ENCODE data around the gene TSHZ2.
A peak's percentile ranks its signal among the peaks of the same experiment; 100 is the strongest.

TSHZ2 gene

DNA sequence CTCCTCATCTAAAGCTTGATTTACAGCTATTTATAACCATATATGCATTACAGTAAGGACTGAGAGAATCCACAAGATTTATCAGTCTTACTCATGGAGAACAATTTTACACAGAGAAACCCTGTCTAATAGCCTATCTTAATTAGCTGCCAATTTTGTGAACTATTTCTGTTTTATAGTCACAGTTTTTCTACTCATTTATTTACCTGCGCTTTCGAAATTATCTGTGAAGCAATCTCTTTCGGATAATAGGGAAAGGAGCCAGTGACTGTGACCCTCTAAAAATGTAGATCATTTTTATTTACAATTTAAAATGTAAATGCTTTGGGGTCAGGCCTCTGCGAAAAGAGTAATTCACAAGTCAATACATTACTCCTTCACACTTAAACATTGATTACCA lies 98.1 kb downstream of the TSHZ2 start:
- DNase-seq = no peak

DNA sequence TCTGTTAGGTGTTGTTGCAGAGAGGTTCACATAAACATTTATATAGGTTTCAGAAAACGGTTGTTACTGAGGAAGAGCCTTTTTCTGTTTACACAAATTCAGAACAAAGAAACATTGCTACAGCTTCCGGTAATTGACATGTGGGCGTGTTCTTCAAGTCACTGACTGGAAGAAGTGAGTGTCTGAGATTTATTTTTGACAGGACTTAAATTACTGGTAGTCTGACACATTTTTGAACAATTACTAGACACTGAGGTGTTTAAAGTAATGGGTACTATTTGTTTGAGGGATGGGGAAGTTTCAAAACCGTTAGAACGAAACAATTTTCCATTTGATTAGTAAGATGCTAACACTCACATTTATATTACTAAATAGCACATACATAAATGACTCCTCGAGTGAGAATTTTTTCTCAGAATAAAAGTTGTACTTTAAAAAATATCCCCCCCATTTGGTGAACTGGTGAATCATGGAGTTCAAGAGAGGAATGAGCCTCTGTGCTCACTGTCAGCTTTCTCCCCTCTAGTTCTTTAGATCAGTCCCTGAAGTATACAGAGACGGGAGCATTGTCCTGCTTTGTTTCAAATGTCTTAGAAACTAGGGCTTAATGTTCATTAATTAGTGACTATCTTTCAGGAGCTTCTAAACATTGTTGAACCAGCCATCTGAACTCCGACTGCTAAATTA lies 98.7 kb downstream of the TSHZ2 start:
- DNase-seq = no peak

GRCh38 chr20:53071833-53072232 lies 99.7 kb downstream of the TSHZ2 start:
- DNase-seq = no peak

DNA sequence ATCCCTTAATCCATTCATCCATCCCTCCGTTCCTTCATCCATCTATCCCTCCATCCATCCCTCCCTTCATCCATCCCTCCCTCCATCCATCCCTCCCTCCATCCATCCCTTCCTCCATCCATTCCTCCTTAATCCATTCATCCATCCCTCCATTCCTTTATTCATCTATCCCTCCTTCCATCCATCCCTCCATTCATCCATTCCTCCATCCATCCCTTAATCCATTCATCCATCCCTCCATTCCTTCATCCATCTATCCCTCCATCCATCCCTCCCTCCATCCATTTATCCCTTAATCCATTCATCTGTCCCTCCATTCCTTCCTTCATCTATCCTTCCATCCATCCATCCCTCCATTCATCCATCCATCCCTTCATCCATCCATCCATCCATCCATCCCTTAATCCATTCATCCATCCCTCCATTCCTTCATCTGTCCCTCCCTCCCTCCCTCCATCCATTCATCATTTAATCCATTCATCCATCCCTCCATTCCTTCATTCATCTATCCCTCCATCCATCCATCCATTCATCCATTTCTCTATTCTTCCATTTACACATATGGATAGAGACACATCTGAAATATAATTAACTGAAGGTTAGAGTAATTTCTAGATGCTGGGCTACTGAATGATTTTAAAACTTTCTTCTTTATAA lies 100.9 kb downstream of the TSHZ2 start:
- DNase-seq = no peak

DNA sequence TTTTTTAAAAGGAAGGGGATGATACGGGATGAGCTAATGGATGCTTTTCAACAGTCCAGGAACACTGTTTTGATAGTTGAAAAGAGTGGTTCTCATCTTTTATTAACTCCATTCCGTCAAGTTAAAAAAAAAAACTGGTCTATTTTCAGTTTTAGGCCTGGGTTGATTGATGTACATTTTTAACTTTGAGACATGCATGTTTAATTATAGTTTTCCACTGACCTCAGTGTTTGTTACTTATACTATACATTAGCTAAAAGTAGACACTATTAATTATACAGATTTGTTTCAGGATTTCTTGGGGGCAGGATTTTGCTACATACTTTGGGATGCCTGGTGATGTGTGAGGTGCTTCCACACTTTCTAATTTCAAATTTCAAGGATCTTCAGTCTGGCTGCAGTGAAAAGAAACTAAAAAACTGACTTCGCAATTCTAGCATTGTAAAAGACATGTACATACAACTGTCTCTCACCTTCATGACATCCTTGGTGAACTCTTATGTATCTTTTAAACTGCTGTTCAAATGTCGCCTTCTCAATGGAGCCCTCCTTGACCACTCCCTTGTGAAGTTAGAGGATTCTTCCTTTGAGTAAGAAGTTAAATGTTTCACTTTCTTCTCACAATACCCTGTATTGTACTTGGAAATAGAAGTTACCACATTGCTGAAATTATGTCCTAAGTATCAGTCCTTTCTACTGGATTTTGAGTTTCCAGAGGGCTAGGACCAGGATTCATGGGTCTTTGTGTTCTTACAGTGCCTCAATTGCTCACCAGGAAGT lies 101.7 kb downstream of the TSHZ2 start:
- DNase-seq = no peak

GRCh38 chr20:53074811-53075314 lies 102.7 kb downstream of the TSHZ2 start:
- no peak for DNase-seq

- DNase-seq = no peak
These were observed 104.5 kb downstream of the TSHZ2 start for GRCh38 chr20:53076668-53077067.

DNA sequence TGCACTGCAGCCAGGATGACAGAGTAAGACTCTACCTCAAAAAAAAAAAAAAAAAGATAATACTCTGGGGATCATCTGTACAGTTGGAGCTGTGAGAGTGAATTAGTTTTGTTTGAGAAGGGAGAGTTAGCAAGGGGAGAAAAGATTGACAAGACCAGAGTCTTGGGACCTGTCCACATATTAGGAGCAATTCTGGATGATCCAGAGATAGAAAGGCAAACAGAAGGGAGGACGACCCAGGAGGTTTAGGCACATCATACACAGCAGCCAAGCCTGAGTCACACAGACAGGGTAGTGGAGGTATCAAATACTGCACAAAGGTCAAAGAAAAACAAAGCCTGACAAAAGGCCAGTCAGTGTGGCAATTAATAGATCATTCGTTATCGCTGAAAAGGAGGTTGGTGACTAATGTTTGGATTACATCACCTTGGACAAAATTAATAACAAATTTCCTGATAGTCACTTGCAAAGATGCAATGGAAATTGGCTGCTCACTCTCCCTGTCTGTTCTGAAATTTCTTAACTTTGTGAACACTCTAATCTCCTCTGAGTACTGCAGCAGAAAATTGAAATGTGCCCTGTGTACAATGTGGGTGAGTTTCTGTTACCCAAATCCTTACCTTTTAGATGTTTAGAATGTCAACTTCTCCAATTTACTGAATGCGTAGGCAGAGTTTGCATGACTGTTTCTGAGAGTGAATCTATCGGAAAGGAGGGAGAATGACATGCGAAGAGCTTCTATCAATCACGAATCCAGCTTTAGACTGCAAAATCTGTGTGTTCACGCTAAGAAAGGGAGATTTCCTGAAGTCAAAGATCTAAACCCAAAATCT lies 105.4 kb downstream of the TSHZ2 start:
- no peak for DNase-seq

- no peak for DNase-seq
These were observed 106.6 kb downstream of the TSHZ2 start for GRCh38 chr20:53078761-53079160.

- DNase-seq = no peak
These were observed 107.1 kb downstream of the TSHZ2 start for GRCh38 chr20:53079261-53079691.

GRCh38 chr20:53079828-53080686 lies 107.9 kb downstream of the TSHZ2 start:
- DNase-seq = no peak

DNA sequence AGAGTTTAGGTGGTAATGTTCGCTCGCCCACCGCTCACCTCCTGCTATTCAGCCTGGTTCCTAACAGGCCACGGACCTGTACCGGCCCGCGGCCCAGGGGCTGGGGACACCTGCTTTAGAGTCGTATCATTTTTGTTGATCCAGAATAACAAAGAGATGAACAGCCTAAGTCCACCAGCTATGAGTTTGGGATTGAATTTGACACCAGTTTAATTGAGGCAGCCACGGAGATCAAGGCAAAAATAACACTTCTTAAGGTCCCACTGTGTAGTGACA lies 108.5 kb downstream of the TSHZ2 start:
- no peak for DNase-seq

DNA sequence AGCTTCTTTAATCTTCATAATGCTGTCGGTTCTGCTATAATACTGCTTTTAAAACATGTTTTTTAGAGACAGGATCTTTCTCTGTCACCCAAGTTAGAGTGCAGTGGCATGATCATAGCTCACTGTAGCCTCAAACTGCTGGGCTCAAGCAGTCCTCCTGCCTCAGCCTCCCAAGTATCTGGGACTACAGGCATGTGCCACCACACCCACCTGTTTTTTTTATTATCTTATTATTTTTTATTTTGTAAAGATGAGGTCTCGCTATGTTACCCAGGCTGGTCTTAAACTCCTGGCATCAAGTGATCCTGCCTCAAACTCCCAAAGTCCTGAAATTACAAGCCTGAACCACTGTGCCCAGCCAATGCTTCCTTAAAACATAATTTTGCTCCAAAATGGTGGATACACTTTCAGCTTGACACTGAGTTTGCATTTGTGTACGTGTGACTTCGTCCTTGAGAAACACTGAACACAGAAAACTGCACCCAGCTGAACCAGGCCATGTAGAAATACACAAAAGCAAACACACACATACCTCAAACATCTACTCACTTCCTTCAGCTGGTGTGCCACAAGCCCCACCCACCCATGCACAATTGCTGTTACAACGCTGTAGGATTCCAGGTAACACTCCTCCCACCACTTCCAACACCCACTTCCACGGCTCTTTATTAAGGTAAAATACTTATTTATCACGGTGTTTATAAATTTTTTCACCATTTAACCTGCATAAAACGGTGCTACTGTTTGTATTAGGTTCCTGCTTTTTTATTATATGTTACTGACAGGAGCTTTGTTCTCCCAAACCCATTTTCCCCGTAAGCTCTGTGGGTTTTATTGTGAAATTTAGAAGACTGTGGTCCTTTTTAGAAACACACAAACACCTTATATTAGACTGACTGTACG lies 109.1 kb downstream of the TSHZ2 start:
- no peak for DNase-seq

DNA sequence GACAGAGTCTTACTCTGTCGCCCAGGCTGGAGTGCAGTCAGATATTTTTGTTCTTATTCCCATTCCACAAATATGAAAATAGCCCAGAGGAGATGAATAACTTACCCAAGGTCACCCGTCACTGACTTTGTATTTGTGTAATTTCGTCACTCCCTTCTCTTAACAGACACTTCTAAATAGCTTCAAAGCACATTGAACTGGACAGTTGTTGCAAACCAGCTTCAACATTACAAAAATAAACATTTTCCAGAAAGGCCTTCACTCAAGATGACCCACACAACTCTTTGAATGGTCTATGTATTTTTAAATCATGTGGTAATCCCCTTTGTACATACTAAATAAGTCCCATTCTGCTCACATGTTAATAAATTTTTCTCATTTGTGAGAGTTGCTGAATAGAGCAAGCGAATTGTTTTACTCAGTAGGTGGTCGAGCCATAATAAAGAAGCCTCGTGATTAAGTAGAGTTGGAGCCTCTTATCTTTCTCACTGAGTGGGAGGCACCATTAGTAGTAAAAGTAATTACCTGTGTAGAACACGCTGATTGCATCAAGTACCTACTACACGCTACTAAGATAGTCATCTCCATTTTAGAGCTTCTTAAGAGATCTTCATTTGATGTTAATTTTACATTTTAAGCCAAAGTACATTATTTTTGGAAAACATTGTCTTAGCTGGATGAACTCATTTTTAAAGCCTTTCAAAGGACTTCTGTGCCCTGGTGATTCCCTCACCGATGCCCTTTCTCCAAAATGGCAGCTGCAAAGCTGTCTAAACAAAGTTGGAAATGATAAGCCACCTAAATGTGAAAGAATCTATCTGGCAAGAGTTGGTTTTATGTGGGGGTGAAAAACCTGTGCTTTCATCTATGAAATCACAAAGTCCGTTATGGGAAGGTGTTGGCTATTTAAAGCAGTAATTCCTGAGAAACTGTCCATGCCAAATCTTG lies 110.0 kb downstream of the TSHZ2 start:
- no peak for DNase-seq

DNA sequence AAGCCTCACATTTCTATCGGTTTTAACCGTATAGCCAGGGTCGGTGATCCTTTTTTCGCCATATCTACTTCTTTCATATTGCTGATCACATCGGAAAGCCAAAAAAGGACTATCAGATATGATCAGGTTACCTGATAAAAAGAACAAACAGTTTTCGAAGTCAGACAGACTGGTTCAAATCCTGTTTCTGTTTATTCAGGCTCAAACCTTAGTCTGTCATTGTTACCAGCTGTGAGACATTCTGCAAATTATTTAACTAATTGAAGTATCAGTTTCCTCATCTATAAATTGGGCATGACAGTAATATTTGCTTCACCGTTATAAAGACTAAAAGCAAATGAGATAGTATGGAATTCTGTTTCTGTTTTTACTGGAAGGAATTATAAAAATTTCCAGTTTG lies 111.3 kb downstream of the TSHZ2 start:
- DNase-seq = no peak

- no peak for DNase-seq
These were observed 112.3 kb downstream of the TSHZ2 start for GRCh38 chr20:53084408-53084997.

DNA sequence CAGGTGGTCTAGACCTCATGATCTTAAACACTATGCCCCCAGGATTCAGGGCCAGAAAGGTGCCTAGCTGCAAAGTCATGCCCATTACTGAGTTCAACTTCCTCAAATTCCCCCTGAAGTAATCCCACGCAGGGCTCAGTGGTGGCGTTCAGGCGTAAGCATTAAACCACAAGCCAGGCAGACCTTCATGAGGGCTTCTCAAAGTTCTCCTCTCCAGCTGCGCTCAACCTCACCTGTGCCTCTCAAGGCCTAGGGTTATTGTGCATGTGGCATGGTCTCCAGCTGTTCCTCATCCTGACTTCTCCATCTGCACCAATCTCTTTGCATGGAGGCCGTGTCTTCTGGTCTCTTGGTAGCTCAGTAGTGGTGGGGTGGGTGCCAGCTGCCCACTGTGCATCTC lies 113.6 kb downstream of the TSHZ2 start:
- DNase-seq = no peak

- no peak for DNase-seq
These were observed 115.0 kb downstream of the TSHZ2 start for GRCh38 chr20:53087037-53087777.

DNA sequence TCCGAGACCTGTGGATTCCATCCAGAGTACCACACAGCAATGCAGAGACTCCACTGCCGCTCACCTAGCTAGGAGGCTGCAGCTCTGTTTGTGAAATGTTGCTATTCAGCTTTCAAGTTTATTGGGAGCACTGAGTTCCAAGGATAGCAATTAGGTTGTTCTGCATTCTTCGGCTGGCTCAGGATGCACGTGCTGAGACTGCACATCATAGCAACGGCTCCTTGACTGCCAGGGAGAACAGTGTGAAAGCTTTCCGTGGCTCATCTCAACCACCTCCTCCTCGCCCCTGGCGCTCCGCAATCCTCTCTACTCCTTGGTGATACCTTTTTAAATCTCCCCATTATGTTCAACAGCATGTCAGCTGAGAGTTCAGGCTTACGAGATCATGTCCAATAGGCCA lies 116.6 kb downstream of the TSHZ2 start:
- DNase-seq = peak; percentile 8
